MM.1S (cell line): Measurements from ENCODE around the gene NLRC3.

Experiments used
- DNase-seq: peaks from one replicate; pipeline ENCODE4 v3.0.0-alpha.2; 2015
- H2AFZ ChIP-seq: fragments of 300-600 bp; sonication (generic); 2 replicates; pipeline ENCODE4 v1.6.0; 2016; ENCODE audit warnings: antibody characterized with exemption, low read length
- H3F3A ChIP-seq: fragments of 300-600 bp; sonication (generic); 2 replicates; pipeline ENCODE4 v1.6.1; 2016; ENCODE audit warnings: mild to moderate bottlenecking, antibody characterized with exemption, low read length, moderate library complexity, mixed read lengths; ENCODE audit not compliant: insufficient read depth
- H3K27ac ChIP-seq: fragments of 300-600 bp; sonication (generic); 2 replicates; pipeline ENCODE4 v1.5.1; 2016; ENCODE audit warnings: mild to moderate bottlenecking, low read length
- H3K27me3 ChIP-seq: fragments of 300-600 bp; sonication (generic); replicated peaks from 2 replicates; pipeline ENCODE4 v1.6.0; 2016; ENCODE audit warnings: low read length; ENCODE audit not compliant: insufficient read depth
- H3K36me3 ChIP-seq: fragments of 300-600 bp; sonication (generic); replicated peaks from 2 replicates; pipeline ENCODE4 v1.6.1; 2016; ENCODE audit warnings: mild to moderate bottlenecking, low read length, mixed read lengths; ENCODE audit not compliant: insufficient read depth
- H3K4me1 ChIP-seq: fragments of 300-600 bp; sonication (generic); 2 replicates; pipeline ENCODE4 v1.6.1; 2016; ENCODE audit warnings: low read length, mixed read lengths
- H3K4me2 ChIP-seq: fragments of 300-600 bp; sonication (generic); 2 replicates; pipeline ENCODE4 v1.6.0; 2016; ENCODE audit warnings: low read depth, low read length
- H3K4me3 ChIP-seq: fragments of 300-600 bp; sonication (generic); 2 replicates; pipeline ENCODE4 v1.5.1; 2016; ENCODE audit warnings: low read length, mixed read lengths
- H3K79me2 ChIP-seq: fragments of 300-600 bp; sonication (generic); 2 replicates; pipeline ENCODE4 v1.6.1; 2016; ENCODE audit warnings: mixed run types, low read length, mixed read lengths
- H3K9ac ChIP-seq: fragments of 300-600 bp; sonication (generic); 2 replicates; pipeline ENCODE4 v1.6.1; 2016; ENCODE audit warnings: low read length, mixed read lengths
- H3K9me2 ChIP-seq: fragments of 300-600 bp; sonication (generic); replicated peaks from 2 replicates; pipeline ENCODE4 v1.6.1; 2016; ENCODE audit warnings: mild to moderate bottlenecking, low read length, mixed read lengths; ENCODE audit not compliant: insufficient read depth
- H3K9me3 ChIP-seq: fragments of 300-600 bp; sonication (generic); replicated peaks from 2 replicates; pipeline ENCODE4 v1.6.1; 2016; ENCODE audit warnings: mild to moderate bottlenecking, low read length, mixed read lengths; ENCODE audit not compliant: insufficient read depth
- H4K20me1 ChIP-seq: fragments of 300-600 bp; sonication (generic); 2 replicates; pipeline ENCODE4 v1.6.1; 2016; ENCODE audit warnings: mild to moderate bottlenecking, low read length, moderate library complexity, mixed read lengths; ENCODE audit not compliant: insufficient read depth
- EZH2 ChIP-seq: fragments of 300-600 bp; sonication (generic); optimal IDR thresholded peaks from 2 replicates; pipeline ENCODE3; 2017; ENCODE audit warnings: low read depth, mild to moderate bottlenecking, antibody characterized with exemption, low read length, mixed read lengths
- EZH2phosphoT487 ChIP-seq: fragments of 300-600 bp; sonication (generic); IDR thresholded peaks from 2 replicates; pipeline ENCODE4 v1.6.1; 2018; ENCODE audit warnings: antibody characterized with exemption, low read length
- TF ChIP-seq, protein P1 (sequence below): fragments of 300-600 bp; sonication (generic); IDR thresholded peaks from 2 replicates; pipeline ENCODE4 v1.5.1; 2016; ENCODE audit warnings: antibody characterized with exemption, low read length, mixed read lengths

NLRC3 gene

DNA sequence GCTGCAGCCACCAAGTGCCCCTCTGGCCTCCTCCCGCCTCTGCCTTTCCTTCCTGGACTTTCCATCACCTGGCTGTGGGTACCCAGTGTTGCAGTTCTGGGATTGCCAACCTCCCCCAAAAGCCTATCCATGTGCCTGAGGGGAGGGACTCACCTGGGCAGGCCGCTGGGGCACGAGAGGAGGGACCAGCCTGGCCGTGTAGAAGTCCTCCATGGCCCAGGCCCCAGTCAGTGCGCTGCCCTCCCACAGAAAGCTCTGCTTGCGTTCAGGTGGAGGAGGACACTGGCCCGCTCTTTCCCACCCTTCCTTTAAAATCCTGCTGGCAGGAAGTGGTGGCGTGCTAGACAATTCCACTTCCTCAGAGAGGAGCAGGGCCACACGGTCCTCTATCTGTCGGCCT lies 20.0 kb upstream of the NLRC3 start:
- Histone ChIP-seq H3F3A (no peaks in the 10 kb centered on the region), H3K9ac (no peak overlapping the region), H3K4me2 (no peak overlapping the region), H3K79me2 (no peaks in the 10 kb centered on the region), H3K9me2 (no peaks in the 10 kb centered on the region), H2AFZ (no peak overlapping the region), H3K27ac (no peak overlapping the region), H3K9me3 (no peaks in the 10 kb centered on the region), H3K4me3 (no peak overlapping the region), H3K4me1 (no peaks in the 10 kb centered on the region), H3K36me3 (no peaks in the 10 kb centered on the region), H4K20me1 (no peaks in the 10 kb centered on the region), H3K27me3 (no peaks in the 10 kb centered on the region)
- no peak for DNase-seq
- TF ChIP-seq EZH2 (no peak), EZH2phosphoT487 (no peak)
- TF ChIP-seq, protein P1, sequence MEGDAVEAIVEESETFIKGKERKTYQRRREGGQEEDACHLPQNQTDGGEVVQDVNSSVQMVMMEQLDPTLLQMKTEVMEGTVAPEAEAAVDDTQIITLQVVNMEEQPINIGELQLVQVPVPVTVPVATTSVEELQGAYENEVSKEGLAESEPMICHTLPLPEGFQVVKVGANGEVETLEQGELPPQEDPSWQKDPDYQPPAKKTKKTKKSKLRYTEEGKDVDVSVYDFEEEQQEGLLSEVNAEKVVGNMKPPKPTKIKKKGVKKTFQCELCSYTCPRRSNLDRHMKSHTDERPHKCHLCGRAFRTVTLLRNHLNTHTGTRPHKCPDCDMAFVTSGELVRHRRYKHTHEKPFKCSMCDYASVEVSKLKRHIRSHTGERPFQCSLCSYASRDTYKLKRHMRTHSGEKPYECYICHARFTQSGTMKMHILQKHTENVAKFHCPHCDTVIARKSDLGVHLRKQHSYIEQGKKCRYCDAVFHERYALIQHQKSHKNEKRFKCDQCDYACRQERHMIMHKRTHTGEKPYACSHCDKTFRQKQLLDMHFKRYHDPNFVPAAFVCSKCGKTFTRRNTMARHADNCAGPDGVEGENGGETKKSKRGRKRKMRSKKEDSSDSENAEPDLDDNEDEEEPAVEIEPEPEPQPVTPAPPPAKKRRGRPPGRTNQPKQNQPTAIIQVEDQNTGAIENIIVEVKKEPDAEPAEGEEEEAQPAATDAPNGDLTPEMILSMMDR: no peak

DNA sequence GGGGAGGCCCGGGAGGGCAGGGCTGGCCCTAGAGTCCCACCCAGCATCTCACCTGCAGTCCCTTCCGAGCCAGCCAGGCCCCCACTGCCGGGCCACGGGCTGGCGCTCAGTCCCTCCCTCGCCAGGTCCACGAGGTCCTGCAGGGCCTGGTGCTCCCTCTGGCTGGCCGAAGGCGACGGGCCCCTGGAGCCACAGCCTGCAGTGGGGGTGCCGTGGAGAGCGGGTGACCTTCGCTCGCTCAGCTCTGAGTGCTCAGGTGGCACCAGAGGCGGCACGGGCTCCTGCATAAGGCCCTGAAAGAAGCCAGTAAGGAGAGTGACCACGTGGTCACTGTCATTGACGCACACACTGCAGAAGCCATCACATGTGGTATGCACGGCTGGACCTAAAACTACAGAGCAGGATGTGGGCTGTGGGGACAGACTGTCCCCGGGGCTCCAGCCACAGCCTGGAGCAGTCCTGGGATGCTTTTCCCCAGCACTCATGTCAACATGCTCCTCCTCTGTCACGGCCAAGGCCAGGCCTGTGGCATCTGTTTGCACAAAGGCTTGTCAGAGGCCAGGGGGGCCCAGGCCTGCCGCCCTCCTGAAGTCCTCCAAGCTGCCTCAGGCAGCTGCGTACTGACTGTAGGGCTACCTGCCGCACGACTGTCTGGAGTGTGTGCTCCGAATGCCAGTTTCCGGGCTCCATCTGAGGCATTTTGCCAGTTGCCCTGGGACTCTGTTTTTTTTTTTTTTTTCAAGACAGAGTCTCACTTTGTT lies 19.1 kb upstream of the NLRC3 start:
- TF ChIP-seq, protein P1: no peak
- no peak for TF ChIP-seq EZH2phosphoT487
- H3K4me2 ChIP-seq: no peak overlapping the region
- no peaks in the 10 kb centered on the region for H3K9me3 ChIP-seq

DNA sequence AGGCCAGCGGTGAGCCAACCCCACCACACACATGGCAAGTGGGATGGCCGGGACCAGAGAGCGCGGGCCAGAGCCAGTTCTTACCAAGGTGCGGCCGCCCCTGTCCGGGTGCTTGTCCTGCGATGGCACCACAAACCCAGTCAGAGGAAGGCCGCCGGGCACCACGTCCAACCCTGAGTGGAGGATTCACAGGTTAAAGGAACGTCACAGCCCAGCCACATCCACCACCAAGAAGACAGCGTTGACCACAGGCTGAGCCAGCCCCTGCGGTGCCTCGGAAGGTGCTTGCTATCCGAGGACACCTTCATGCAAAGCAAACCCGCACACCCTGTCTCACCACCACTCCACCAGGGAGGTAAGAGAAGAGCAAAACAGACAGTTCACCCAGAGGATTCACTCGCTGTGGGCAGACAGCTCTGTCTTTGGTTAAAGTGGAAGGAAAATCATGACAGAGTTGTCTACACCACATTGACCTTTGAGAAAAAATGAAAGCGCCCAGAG lies 18.4 kb upstream of the NLRC3 start:
- Histone ChIP-seq H3K27me3 (no peaks in the 10 kb centered on the region), H3K4me2 (no peak overlapping the region), H3K9me3 (no peaks in the 10 kb centered on the region), H4K20me1 (no peaks in the 10 kb centered on the region), H2AFZ (no peak overlapping the region), H3K9me2 (no peaks in the 10 kb centered on the region), H3K79me2 (no peaks in the 10 kb centered on the region), H3K27ac (no peak overlapping the region), H3F3A (no peaks in the 10 kb centered on the region), H3K4me1 (no peaks in the 10 kb centered on the region), H3K9ac (no peak overlapping the region), H3K36me3 (no peaks in the 10 kb centered on the region), H3K4me3 (no peak overlapping the region)
- DNase-seq: no peak
- TF ChIP-seq EZH2: no peak
- TF ChIP-seq EZH2phosphoT487: no peak

More for the DNA sequence above, 19.1 kb upstream of the NLRC3 start:
- H3K27me3 ChIP-seq: no peaks in the 10 kb centered on the region
- no peaks in the 10 kb centered on the region for H3K79me2 ChIP-seq
- no peaks in the 10 kb centered on the region for H3K9me2 ChIP-seq
- H2AFZ ChIP-seq: no peak overlapping the region
- no peak for DNase-seq
- H3K27ac ChIP-seq: no peak overlapping the region
- H3K36me3 ChIP-seq: no peaks in the 10 kb centered on the region
- H3K9ac ChIP-seq: no peak overlapping the region
- H3K4me1 ChIP-seq: no peaks in the 10 kb centered on the region
- H3F3A ChIP-seq: no peaks in the 10 kb centered on the region
- H4K20me1 ChIP-seq: no peaks in the 10 kb centered on the region
- H3K4me3 ChIP-seq: no peak overlapping the region

DNA sequence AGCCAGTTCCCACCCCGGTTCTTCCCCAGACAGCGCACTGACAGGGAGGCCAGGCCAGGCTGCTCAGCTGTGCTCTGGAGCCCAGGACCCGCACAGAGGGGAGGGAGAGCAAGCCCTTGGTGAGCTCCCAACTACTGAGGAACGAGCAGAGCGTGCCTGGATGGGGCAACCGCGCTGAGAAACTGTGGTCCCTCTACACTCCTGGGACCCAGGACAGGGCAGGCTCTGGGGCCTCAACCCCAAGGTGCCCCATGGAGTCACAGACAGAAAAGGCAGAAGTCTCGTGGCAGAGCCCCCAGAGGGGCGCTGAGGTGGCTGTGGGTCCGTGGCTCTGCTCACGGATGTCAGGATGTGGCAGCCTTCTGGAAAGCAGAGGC lies 17.9 kb upstream of the NLRC3 start:
- Histone ChIP-seq H3K9me3 (no peaks in the 10 kb centered on the region), H3K36me3 (no peaks in the 10 kb centered on the region), H3K4me2 (no peak overlapping the region), H3F3A (no peaks in the 10 kb centered on the region), H3K27ac (no peak overlapping the region), H3K79me2 (no peaks in the 10 kb centered on the region), H3K4me1 (no peaks in the 10 kb centered on the region), H2AFZ (no peak overlapping the region), H3K9ac (no peak overlapping the region), H3K9me2 (no peaks in the 10 kb centered on the region), H3K27me3 (no peaks in the 10 kb centered on the region), H4K20me1 (no peaks in the 10 kb centered on the region), H3K4me3 (no peak overlapping the region)
- TF ChIP-seq, protein P1: no peak
- no peak for TF ChIP-seq EZH2
- TF ChIP-seq EZH2phosphoT487: no peak
- no peak for DNase-seq
